ENCODE measurements around the gene SFMBT1.

Gene SFMBT1

GRCh38 chr3:52881871-52882270 lies 164.0 kb downstream of the SFMBT1 start:
- DNase-seq (ENCODE audit: low read depth), result no peak

- DNase-seq (ENCODE audit: low read depth), result no peak
Observed at GRCh38 chr3:52880474-52880873, 165.4 kb downstream of the SFMBT1 start.

GRCh38 chr3:52880047-52880446 lies 165.8 kb downstream of the SFMBT1 start:
- no peak for DNase-seq (ENCODE audit: low read depth)

DNA sequence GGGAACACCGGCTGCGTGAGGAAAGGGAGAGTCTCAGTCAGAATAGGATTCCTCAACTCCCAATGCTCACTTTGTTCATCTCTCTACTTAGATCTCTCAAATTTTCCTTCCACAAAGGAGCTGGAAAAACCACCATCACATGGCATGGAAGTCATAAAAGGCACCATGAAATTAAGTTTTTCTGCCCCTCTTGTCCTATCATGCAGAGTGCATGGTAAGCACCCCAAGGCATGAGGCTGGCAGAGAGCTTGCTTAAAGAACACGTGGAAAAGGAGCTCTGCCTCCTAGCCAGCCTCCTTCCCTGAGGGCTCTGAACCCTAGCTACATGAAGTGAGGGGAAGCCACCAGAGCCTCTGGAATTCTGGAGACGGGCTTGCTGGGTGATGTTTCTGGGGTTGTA lies 166.3 kb downstream of the SFMBT1 start:
- DNase-seq (ENCODE audit: low read depth), result no peak

GRCh38 chr3:52879090-52879489 lies 166.8 kb downstream of the SFMBT1 start:
- DNase-seq (ENCODE audit: low read depth), result no peak

- DNase-seq (ENCODE audit: low read depth), result no peak
Observed at GRCh38 chr3:52877085-52877484, 168.8 kb downstream of the SFMBT1 start.

- DNase-seq (ENCODE audit: low read depth), result no peak
Observed at GRCh38 chr3:52874864-52875587, 170.8 kb downstream of the SFMBT1 start.

- no peak for DNase-seq (ENCODE audit: low read depth)
Observed at GRCh38 chr3:52874160-52874701, 171.6 kb downstream of the SFMBT1 start.

- DNase-seq (ENCODE audit: low read depth), result no peak
Observed at GRCh38 chr3:52873433-52874159, 172.3 kb downstream of the SFMBT1 start.

DNA sequence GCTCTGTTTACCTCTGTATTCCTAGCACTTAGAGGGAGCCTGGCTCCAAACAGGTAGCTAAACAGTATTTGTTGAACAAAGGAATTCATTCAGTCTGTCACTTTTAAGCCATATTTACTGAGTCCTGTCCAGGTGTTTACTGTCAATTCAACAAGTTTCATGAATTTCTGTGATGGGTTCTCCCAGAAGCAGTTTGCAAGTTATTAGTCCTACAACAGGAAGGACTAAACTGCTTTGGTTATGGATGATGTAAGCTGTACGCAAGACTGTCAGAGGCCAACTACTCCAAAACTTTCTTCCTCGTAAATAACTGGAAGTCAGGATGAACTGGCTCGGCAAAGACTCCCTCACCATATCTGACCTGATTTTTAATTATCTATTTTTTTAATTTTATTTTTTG lies 173.6 kb downstream of the SFMBT1 start:
- DNase-seq (ENCODE audit: low read depth), result no peak

DNA sequence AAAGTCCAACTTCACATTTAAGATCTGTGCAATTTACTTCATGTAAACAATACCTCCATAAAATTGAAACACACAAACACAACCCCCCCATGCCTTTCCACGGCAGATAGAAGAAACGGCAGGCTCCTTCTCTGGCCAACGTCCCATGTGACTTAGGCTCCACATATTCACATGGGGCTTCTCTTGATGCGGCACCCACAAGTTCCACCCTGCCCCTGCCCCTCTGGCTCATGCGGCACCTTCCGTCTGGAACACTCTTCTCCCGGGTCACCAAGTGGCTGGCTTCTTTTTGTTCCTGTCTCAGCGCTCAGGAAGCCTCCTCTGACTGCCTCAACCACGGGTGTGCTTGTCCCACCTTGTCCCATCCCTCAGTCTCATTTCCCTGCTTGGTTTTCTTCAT lies 174.1 kb downstream of the SFMBT1 start:
- DNase-seq (ENCODE audit: low read depth), result no peak

DNA sequence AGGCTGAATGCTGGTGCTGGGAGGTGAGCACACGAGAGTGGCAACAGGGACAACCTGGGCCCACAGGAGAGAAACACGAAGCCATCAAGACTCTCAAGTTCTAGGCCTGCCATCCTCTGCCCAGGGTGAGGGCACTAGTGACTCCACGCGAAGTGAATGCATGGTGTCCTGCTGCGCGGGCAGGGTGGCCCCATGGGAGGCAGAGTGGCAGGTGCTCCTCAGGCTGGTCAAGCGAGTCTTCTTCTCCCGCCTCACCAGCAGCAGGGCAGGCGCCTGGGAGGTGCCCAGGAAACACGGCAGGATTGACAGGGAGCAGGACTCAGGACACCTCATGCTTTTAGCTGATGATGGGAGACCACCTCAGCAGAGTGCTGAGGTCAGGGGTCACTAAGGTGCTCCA lies 175.4 kb downstream of the SFMBT1 start:
- DNase-seq (ENCODE audit: low read depth), result no peak

DNA sequence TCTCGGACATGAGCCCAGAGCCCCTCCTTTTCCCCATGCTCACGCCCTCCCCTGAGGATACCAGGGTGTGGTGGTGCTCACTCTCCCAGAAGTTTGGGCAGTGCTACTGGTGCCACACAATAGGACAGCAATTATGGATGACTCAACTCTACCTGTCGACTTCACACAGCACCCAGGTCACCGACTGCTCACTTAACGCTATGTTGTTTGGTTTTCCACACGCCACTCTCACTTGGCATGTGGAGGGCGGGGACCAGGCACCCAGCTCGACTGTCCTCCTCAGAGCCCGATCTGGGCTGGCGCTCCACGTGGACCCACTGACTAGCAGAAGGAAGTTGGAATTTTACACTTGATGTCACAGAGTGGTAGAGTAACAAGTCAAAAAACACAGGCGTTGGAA lies 179.4 kb downstream of the SFMBT1 start:
- DNase-seq (ENCODE audit: low read depth), result no peak

GRCh38 chr3:52865994-52866393 lies 179.9 kb downstream of the SFMBT1 start:
- DNase-seq (ENCODE audit: low read depth), result no peak

- DNase-seq (ENCODE audit: low read depth), result no peak
Observed at GRCh38 chr3:52860424-52860768, 185.5 kb downstream of the SFMBT1 start.

GRCh38 chr3:52859686-52860423 lies 186.0 kb downstream of the SFMBT1 start:
- no peak for DNase-seq (ENCODE audit: low read depth)

GRCh38 chr3:52857864-52858263 lies 188.0 kb downstream of the SFMBT1 start:
- DNase-seq (ENCODE audit: low read depth), result no peak

DNA sequence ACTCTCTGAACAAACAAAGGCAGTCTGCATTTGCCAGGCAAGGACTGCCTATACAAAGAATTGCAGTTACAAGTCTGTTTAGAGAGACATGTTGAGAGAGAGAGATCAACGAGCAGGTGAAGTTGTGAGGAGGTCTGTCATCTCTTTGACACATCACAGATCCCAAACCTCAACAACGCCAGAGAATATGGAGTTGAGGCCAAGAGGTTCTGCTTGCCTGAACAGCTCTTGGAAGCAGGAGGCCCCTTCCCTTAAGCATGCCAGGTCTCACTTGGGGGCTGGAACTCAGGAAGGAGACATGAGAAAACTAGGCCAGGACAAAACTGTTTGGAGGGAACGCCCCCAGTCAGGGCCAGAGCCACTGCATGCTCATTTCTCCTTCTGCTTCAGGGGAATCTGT lies 188.7 kb downstream of the SFMBT1 start:
- no peak for DNase-seq (ENCODE audit: low read depth)

- DNase-seq (ENCODE audit: low read depth), result no peak
Observed at GRCh38 chr3:52856666-52857065, 189.2 kb downstream of the SFMBT1 start.

DNA sequence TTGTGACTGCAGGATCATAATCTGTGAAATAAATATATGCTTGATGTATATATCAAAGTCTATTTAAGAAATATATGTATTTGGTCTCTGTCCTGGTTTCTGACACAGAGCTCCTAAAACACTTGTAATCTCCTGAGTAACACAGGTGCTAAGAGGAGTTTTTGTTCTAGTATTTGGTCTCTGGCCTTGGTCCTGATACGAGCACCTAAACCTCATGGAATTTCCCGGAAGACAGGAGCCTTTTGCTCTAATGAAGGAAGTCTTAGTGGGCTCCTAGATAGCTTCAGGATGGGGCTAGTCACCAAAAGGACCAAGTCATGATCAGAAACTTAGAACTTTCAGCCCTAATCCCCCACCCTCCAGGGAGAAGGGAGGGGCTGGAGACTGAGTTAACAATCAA lies 191.9 kb downstream of the SFMBT1 start:
- no peak for DNase-seq (ENCODE audit: low read depth)
